Measurements from ENCODE around the gene PAX7.

The PAX7 gene

GRCh38 chr1:18719786-18720451, 89.3 kb downstream of the PAX7 start:
- ATAC-seq (no peak), DNase-seq (no peak)
- Mint-ChIP-seq H3K9me3 (no peaks in the 10 kb centered on the region), H3K4me1 (peaks cover 14% of the 10 kb centered on the region), H3K27ac (no peak overlapping the region), H3K4me3 (no peak overlapping the region), H3K27me3 (peaks cover 99% of the 10 kb centered on the region)

- Mint-ChIP-seq H3K27ac (no peak overlapping the region), H3K27me3 (peaks cover 99% of the 10 kb centered on the region), H3K4me3 (no peak overlapping the region), H3K4me1 (peaks cover 14% of the 10 kb centered on the region), H3K9me3 (no peaks in the 10 kb centered on the region)
- ATAC-seq, result no peak
- DNase-seq, result no peak
Measured at GRCh38 chr1:18721041-18721440, 90.4 kb downstream of the PAX7 start.

GRCh38 chr1:18721776-18722175, 91.1 kb downstream of the PAX7 start:
- Mint-ChIP-seq H3K9me3 (no peaks in the 10 kb centered on the region), H3K4me1 (peaks cover 7% of the 10 kb centered on the region), H3K27me3 (peaks cover 99% of the 10 kb centered on the region), H3K27ac (no peak overlapping the region), H3K4me3 (no peak overlapping the region)
- no peak for ATAC-seq
- DNase-seq, result no peak

DNA sequence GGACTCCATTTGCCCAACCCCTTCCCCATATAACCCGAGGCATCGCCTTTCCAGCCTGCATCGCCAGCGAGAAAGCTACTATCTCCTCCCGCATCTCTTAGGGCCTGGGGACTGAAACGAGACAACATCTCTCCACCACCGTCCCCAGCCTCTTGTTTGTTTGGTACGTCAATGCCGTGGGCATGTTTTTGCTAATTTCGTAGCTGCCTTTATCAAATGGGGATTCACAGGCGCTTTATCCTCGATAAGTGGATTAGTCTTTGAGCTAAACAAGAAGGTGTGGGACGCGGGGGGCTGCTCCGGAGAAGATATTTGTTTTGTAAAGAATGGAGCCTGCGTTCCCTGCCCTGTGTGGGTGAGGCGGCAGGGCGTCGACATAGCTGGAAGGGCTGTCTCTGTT, 91.6 kb downstream of the PAX7 start:
- Mint-ChIP-seq H3K27ac (no peak overlapping the region), H3K9me3 (no peaks in the 10 kb centered on the region), H3K4me1 (peaks cover 5% of the 10 kb centered on the region), H3K27me3 (peaks cover 99% of the 10 kb centered on the region), H3K4me3 (no peak overlapping the region)
- DNase-seq (no peak), ATAC-seq (no peak)

DNA sequence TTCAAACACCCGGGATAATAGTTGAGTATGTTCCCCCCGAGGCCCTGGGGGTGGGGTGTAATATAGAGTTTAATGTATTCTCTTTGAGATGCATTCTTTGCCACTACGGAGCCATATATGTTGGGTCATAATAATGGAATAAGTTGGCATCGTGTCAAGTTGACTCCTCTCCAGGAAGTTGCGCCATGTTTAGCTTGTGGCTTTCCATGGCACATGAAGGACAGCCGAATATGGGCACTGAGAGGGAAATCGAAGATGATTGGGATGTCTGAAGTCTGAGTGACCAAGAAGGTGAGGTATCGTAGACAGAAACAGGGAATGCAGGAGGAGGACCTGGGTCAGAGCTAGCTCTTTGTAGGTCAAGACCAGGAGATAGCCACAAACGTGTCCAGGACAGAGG, 92.6 kb downstream of the PAX7 start:
- H3K27me3 Mint-ChIP-seq, result peaks cover 99% of the 10 kb centered on the region
- no peak overlapping the region for H3K4me3 Mint-ChIP-seq
- ATAC-seq, result no peak

DNA sequence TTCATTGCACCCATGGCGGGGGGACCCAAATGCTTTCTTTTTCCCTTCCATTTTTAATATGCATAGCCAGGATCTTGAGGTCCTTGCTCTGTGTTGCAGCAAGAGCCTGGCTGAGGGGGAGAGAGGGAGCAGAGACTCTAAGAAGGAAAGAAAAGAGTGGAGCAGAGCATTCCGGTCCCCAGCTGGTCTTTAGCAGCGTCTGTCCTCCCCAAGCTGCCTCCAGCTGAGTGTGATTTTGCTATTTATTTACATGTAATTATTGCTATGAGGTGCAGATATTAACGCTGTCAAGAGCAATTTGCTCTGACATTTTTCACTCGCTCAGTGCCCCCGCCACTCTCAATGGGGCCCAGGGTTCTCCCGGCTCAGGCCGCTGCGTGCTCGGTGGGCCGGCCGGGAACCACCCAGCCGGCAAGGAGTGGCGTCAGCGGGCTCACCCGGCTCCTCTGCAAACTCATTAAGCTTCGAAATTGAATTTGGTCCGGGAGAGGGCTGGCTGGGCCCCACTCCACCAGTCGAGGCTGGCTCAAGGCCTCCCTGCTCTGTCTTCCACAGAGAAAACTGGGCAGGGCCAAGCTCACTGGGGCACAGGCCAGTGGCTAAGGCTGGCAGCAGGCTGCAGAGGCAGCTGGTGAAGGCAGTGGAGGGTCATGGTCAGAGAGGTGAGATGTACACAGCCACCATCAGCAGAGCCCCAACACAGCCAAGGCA, 93.2 kb downstream of the PAX7 start:
- no peak for DNase-seq
- no peaks in the 10 kb centered on the region for H3K9me3 Mint-ChIP-seq
- no peak overlapping the region for H3K4me3 Mint-ChIP-seq
- no peak for ATAC-seq
- H3K27me3 Mint-ChIP-seq, result peaks cover 98% of the 10 kb centered on the region
- no peaks in the 10 kb centered on the region for H3K4me1 Mint-ChIP-seq
- H3K27ac Mint-ChIP-seq, result no peak overlapping the region

More for the DNA sequence above, 92.6 kb downstream of the PAX7 start:
- no peak for DNase-seq
- Mint-ChIP-seq H3K9me3 (no peaks in the 10 kb centered on the region), H3K27ac (no peak overlapping the region), H3K4me1 (no peaks in the 10 kb centered on the region)

DNA sequence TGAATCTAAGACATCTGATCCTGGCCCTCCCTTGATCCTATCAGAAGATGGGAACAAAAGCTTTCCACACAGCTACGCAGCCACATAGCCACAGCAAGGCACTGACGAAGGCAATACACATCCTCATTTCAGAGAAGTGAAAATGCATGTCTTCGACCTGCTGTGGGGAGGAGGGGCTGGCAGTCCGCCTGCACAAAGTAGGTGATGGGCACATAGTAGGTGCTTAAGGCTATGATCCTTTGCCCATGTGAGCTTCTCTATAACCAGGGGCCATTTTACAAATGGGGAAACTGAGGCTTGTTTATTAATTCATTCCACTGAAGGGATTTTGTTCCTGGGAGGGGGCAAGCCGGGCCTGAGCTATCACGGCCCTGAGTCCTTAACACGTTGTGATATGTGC, 94.2 kb downstream of the PAX7 start:
- Mint-ChIP-seq H3K4me3 (no peak overlapping the region), H3K9me3 (no peaks in the 10 kb centered on the region), H3K4me1 (no peaks in the 10 kb centered on the region), H3K27me3 (peaks cover 98% of the 10 kb centered on the region), H3K27ac (no peak overlapping the region)
- ATAC-seq, result no peak
- DNase-seq, result no peak

GRCh38 chr1:18725231-18725895, 94.7 kb downstream of the PAX7 start:
- Mint-ChIP-seq H3K27ac (no peak overlapping the region), H3K27me3 (peaks cover 93% of the 10 kb centered on the region), H3K9me3 (no peaks in the 10 kb centered on the region), H3K4me1 (no peaks in the 10 kb centered on the region), H3K4me3 (no peak overlapping the region)
- DNase-seq (no peak), ATAC-seq (no peak)

DNA sequence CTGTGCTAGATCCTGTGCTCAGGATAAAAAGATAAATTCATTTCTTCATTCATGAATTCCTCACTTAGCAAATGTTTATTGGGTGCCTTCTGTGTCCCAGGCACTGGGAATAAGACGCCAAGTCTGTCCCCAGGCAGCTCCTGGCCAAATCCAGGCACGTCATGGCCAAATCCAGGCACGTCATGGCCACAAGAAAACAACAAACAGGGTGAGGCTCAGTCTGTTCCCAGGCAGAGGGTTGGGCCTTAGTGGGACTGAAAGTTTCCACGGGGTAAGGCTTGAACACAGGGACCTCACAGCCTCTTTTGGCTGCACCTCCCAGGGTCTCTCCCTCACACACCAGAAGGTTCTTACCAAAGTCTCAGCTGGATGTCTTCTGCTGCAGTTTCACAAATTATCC, 95.7 kb downstream of the PAX7 start:
- H3K27ac Mint-ChIP-seq, result no peak overlapping the region
- ATAC-seq, result no peak
- no peaks in the 10 kb centered on the region for H3K9me3 Mint-ChIP-seq
- no peaks in the 10 kb centered on the region for H3K4me1 Mint-ChIP-seq
- peaks cover 83% of the 10 kb centered on the region for H3K27me3 Mint-ChIP-seq
- H3K4me3 Mint-ChIP-seq, result no peak overlapping the region
- no peak for DNase-seq

DNA sequence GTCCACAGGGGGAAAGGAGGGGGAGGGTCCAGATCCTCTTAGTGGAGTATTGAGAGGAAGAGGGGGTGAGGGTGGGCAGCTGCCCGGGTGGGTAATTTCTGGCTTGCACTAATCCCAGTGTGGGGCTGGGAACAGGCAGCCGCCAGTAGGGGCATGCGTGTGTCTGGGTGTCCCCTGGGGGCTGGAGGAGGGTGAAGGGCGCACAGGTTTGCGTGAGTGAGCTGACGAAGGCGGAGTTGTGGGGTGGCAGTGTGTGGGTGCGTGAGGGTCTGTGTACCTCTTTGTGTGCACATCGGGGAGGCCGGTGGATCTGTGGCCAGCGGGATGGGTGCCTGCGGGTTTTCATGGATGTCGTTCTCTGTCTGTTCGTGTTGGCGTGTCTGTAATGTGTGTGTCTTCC, 97.3 kb downstream of the PAX7 start:
- DNase-seq (no peak), ATAC-seq (no peak)
- no peak overlapping the region for H3K27ac Mint-ChIP-seq
- H3K27me3 Mint-ChIP-seq, result peaks cover 82% of the 10 kb centered on the region
- no peaks in the 10 kb centered on the region for H3K4me1 Mint-ChIP-seq
- no peak overlapping the region for H3K4me3 Mint-ChIP-seq
- H3K9me3 Mint-ChIP-seq, result no peaks in the 10 kb centered on the region

GRCh38 chr1:18730321-18730720, 99.7 kb downstream of the PAX7 start:
- Mint-ChIP-seq H3K27me3 (peaks cover 80% of the 10 kb centered on the region), H3K9me3 (no peaks in the 10 kb centered on the region)

DNA sequence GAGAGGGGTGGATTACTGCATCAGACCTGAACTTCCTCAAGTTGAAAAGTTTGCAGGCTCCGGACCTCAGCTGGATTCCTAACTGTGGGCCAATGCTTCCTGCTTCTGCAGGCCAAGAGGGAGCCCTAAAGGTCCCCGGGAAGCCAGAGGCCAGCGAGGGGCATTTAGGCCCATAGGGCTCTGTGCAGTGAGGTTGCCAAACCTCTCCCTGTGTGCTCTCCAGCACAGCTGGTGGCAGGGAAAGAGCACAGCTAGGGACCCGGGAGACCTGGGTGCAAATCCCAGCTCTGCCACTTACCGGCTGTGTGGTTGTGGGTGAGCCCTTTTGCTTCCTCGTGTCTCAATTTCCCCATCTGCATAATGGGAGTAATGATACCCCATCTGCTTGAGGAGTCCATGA, 100.5 kb downstream of the PAX7 start:
- no peaks in the 10 kb centered on the region for H3K9me3 Mint-ChIP-seq
- DNase-seq (no peak), ATAC-seq (no peak)
- peaks cover 72% of the 10 kb centered on the region for H3K27me3 Mint-ChIP-seq
- H3K27ac Mint-ChIP-seq, result no peak overlapping the region
- no peak overlapping the region for H3K4me3 Mint-ChIP-seq
- H3K4me1 Mint-ChIP-seq, result no peaks in the 10 kb centered on the region

More at GRCh38 chr1:18730321-18730720, 99.7 kb downstream of the PAX7 start:
- H3K4me3 Mint-ChIP-seq, result no peak overlapping the region
- H3K4me1 Mint-ChIP-seq, result no peaks in the 10 kb centered on the region
- no peak overlapping the region for H3K27ac Mint-ChIP-seq
- DNase-seq (no peak), ATAC-seq (no peak)

- ATAC-seq, result no peak
- peaks cover 66% of the 10 kb centered on the region for H3K27me3 Mint-ChIP-seq
Measured at GRCh38 chr1:18731591-18732235, 101.1 kb downstream of the PAX7 start.

GRCh38 chr1:18732686-18733085, 102.0 kb downstream of the PAX7 start:
- Mint-ChIP-seq H3K27ac (no peak overlapping the region), H3K27me3 (peaks cover 56% of the 10 kb centered on the region), H3K4me1 (no peaks in the 10 kb centered on the region), H3K4me3 (no peak overlapping the region), H3K9me3 (no peaks in the 10 kb centered on the region)
- no peak for DNase-seq
- ATAC-seq, result no peak

More at GRCh38 chr1:18731591-18732235, 101.1 kb downstream of the PAX7 start:
- no peak overlapping the region for H3K27ac Mint-ChIP-seq
- H3K4me1 Mint-ChIP-seq, result no peaks in the 10 kb centered on the region
- no peak overlapping the region for H3K4me3 Mint-ChIP-seq
- DNase-seq, result no peak
- no peaks in the 10 kb centered on the region for H3K9me3 Mint-ChIP-seq

DNA sequence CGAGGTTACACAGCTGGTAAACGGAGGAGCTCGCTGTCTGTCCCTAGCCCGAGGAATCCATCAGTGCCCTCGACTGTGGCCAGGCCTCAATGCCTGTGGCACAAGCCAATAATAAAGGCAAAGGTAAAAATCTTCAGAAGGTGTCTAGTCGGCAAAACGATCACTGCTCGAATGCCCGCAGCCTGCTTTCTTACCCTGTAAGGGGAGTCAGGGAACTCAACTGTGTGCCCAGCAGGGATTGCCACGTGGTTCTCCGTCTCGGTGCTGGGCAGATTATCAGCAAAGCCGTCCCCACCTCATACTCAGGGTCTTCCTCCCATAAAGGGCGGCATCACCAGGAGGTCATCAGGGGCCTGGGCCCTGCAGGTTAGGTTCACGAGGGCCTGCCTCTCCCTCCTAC, 103.4 kb downstream of the PAX7 start:
- Mint-ChIP-seq H3K27me3 (peaks cover 52% of the 10 kb centered on the region), H3K4me1 (no peaks in the 10 kb centered on the region), H3K4me3 (no peak overlapping the region), H3K9me3 (no peaks in the 10 kb centered on the region), H3K27ac (no peak overlapping the region)
- DNase-seq (no peak), ATAC-seq (no peak)
